Activated B cell treated with CpG ODN at 0.5 μM for 24 hours (primary cell): ENCODE results near the gene HIVEP2. TPM values are rescaled to one million over a fixed set of nuclear protein-coding genes. Genes with fewer than 3 reads are reported as not detected.

Experiments
- ATAC-seq: fragments of 200-7000 bp; cut with Tn5 transposase; one replicate; pipeline ENCODE4 v1.10.0; 2021; ENCODE audit warnings: low read depth, mild to moderate bottlenecking, moderate library complexity
- CTCF ChIA-PET: fragments of 350-600 bp; sonication (Branson Sonifier 250); formaldehyde crosslinking; loops from one replicate; lab custom pipeline; 2021; ENCODE audit warnings: antibody characterized with exemption; lab: Charles Lee
- POLR2A ChIA-PET: fragments of 350-600 bp; sonication (Branson Sonifier 250); formaldehyde crosslinking; loops from one replicate; lab custom pipeline; 2021; ENCODE audit warnings: antibody characterized with exemption; lab: Charles Lee
- DNase-seq: peaks from one replicate; pipeline ENCODE4 v3.0.0; 2022
- H3K27ac Mint-ChIP-seq: one replicate; pipeline ENCODE4 v1.8.0; 2020; ENCODE audit warnings: mixed read lengths
- H3K27me3 Mint-ChIP-seq: one replicate; pipeline ENCODE4 v1.8.0; 2021; ENCODE audit warnings: mixed read lengths
- H3K36me3 Mint-ChIP-seq: one replicate; pipeline ENCODE4 v1.8.0; 2021; ENCODE audit warnings: low read depth, mixed read lengths
- H3K4me1 Mint-ChIP-seq: one replicate; pipeline ENCODE4 v1.8.0; 2021; ENCODE audit warnings: mixed read lengths
- H3K4me3 Mint-ChIP-seq: one replicate; pipeline ENCODE4 v1.8.0; 2020; ENCODE audit warnings: mild to moderate bottlenecking, mixed read lengths
- H3K9me3 Mint-ChIP-seq: one replicate; pipeline ENCODE4 v1.8.0; 2020; ENCODE audit warnings: mixed read lengths
- CTCF ChIP-seq: fragments of 200-600 bp; IDR thresholded peaks from one replicate; pipeline ENCODE4 v1.8.0; 2022; ENCODE audit warnings: antibody characterized with exemption, mild to moderate bottlenecking
- intact Hi-C: fragments of 100-400 bp; cut with micrococcal nuclease; formaldehyde crosslinking; loops from one replicate; pipeline ENCODE4 v1.15.1; 2024
- total RNA-seq: library from RNA; stranded (reverse); gene quantifications from 2 replicates; pipeline ENCODE4 v1.2.3, GENCODE V29; 2022

The HIVEP2 gene
- total RNA-seq, 1 donor from 2014 or later, result 25.4 TPM

GRCh38 chr6:142726616-142727015, 218.4 kb downstream of the HIVEP2 start:
- no peak overlapping the region for H3K27ac Mint-ChIP-seq
- H3K9me3 Mint-ChIP-seq, result no peaks in the 10 kb centered on the region
- no peak overlapping the region for H3K4me3 Mint-ChIP-seq
- ChIA-PET POLR2A (no interaction called here), CTCF (interaction anchor here (0.6 kb wide), 1 partner anchor 73 kb away, joined by 3 read pairs; no protein-coding TSS in a partner anchor)
- intact Hi-C loops, result no loop called here
- peaks cover 19% of the 10 kb centered on the region for H3K4me1 Mint-ChIP-seq
- no peak for ATAC-seq
- no peak for DNase-seq
- H3K36me3 Mint-ChIP-seq, result no peaks in the 10 kb centered on the region
- H3K27me3 Mint-ChIP-seq, result peaks cover 2% of the 10 kb centered on the region
- TF ChIP-seq CTCF, result no peak

GRCh38 chr6:142725024-142725770, 219.8 kb downstream of the HIVEP2 start:
- Mint-ChIP-seq H3K9me3 (no peaks in the 10 kb centered on the region), H3K4me3 (no peak overlapping the region), H3K36me3 (no peaks in the 10 kb centered on the region), H3K27ac (no peak overlapping the region), H3K4me1 (peaks cover 30% of the 10 kb centered on the region), H3K27me3 (peaks cover 2% of the 10 kb centered on the region)
- DNase-seq (no peak), ATAC-seq (no peak)
- CTCF ChIA-PET, result no interaction called here
- POLR2A ChIA-PET, result no interaction called here
- intact Hi-C loops, result no loop called here
- TF ChIP-seq CTCF, result no peak

GRCh38 chr6:142722841-142723240, 222.1 kb downstream of the HIVEP2 start:
- intact Hi-C loops, result no loop called here
- ChIA-PET CTCF (no interaction called here), POLR2A (no interaction called here)
- Mint-ChIP-seq H3K27me3 (peaks cover 2% of the 10 kb centered on the region), H3K27ac (no peak overlapping the region), H3K4me3 (no peak overlapping the region), H3K36me3 (no peaks in the 10 kb centered on the region), H3K4me1 (peaks cover 13% of the 10 kb centered on the region), H3K9me3 (peaks cover 13% of the 10 kb centered on the region)
- no peak for TF ChIP-seq CTCF
- DNase-seq, result no peak
- no peak for ATAC-seq

- Mint-ChIP-seq H3K27me3 (peaks cover 2% of the 10 kb centered on the region), H3K9me3 (peaks cover 13% of the 10 kb centered on the region), H3K27ac (no peak overlapping the region), H3K4me3 (no peak overlapping the region), H3K36me3 (no peaks in the 10 kb centered on the region), H3K4me1 (peaks cover 13% of the 10 kb centered on the region)
- ATAC-seq (no peak), DNase-seq (no peak)
- CTCF ChIA-PET, result no interaction called here
- no peak for TF ChIP-seq CTCF
- POLR2A ChIA-PET, result no interaction called here
- intact Hi-C loops, result no loop called here
These were observed 223.0 kb downstream of the HIVEP2 start for GRCh38 chr6:142722012-142722411.

- intact Hi-C loops, result loop anchor here (2.0 kb wide), 1 partner anchor 19 kb away; no protein-coding TSS in a partner anchor
- ChIA-PET POLR2A (no interaction called here), CTCF (no interaction called here)
- no peaks in the 10 kb centered on the region for H3K27me3 Mint-ChIP-seq
- no peak overlapping the region for H3K4me3 Mint-ChIP-seq
- ATAC-seq (no peak), DNase-seq (no peak)
- H3K4me1 Mint-ChIP-seq, result peaks cover 17% of the 10 kb centered on the region
- H3K9me3 Mint-ChIP-seq, result peaks cover 13% of the 10 kb centered on the region
- no peak overlapping the region for H3K27ac Mint-ChIP-seq
- H3K36me3 Mint-ChIP-seq, result no peaks in the 10 kb centered on the region
- no peak for TF ChIP-seq CTCF
These were observed 223.6 kb downstream of the HIVEP2 start for GRCh38 chr6:142721215-142721920.
